GM04503 (cell line): ENCODE data around the gene NAALADL2.

Experiments
- DNase-seq: peaks from one replicate; pipeline ENCODE4 v3.0.0-alpha.2; 2012; ENCODE audit warnings: low read depth

NAALADL2 gene

GRCh38 chr3:174891524-174892203 is 32.5 kb downstream of the NAALADL2 start:
- no peak for DNase-seq

- DNase-seq, result peak; percentile 2
Observed at GRCh38 chr3:174907027-174907426, 47.9 kb downstream of the NAALADL2 start.

- no peak for DNase-seq
Observed at GRCh38 chr3:174907628-174908407, 48.7 kb downstream of the NAALADL2 start.

GRCh38 chr3:174931473-174932353 is 72.6 kb downstream of the NAALADL2 start:
- no peak for DNase-seq

GRCh38 chr3:174936590-174936989 is 77.5 kb downstream of the NAALADL2 start:
- no peak for DNase-seq

GRCh38 chr3:174937478-174937877 is 78.3 kb downstream of the NAALADL2 start:
- no peak for DNase-seq

GRCh38 chr3:174938102-174938501 is 79.0 kb downstream of the NAALADL2 start:
- DNase-seq, result no peak

- no peak for DNase-seq
Observed at GRCh38 chr3:174940151-174940550, 81.0 kb downstream of the NAALADL2 start.

- DNase-seq, result no peak
Observed at GRCh38 chr3:174945276-174945675, 86.1 kb downstream of the NAALADL2 start.

- DNase-seq, result no peak
Observed at GRCh38 chr3:174945951-174946350, 86.8 kb downstream of the NAALADL2 start.

GRCh38 chr3:174949523-174949922 is 90.4 kb downstream of the NAALADL2 start:
- DNase-seq, result peak; percentile 93

- no peak for DNase-seq
Observed at GRCh38 chr3:174951034-174951433, 91.9 kb downstream of the NAALADL2 start.

GRCh38 chr3:174951498-174952005 is 92.4 kb downstream of the NAALADL2 start:
- DNase-seq, result no peak

GRCh38 chr3:174953068-174953467 is 93.9 kb downstream of the NAALADL2 start:
- no peak for DNase-seq

GRCh38 chr3:174955513-174956016 is 96.4 kb downstream of the NAALADL2 start:
- no peak for DNase-seq

- no peak for DNase-seq
Observed at GRCh38 chr3:174957081-174957480, 97.9 kb downstream of the NAALADL2 start.

- peak; percentile 70 for DNase-seq
Observed at GRCh38 chr3:174957551-174958001, 98.4 kb downstream of the NAALADL2 start.

- peak; percentile 70 for DNase-seq
Observed at GRCh38 chr3:174958671-174959328, 99.7 kb downstream of the NAALADL2 start.

GRCh38 chr3:174959556-174960065 is 100.5 kb downstream of the NAALADL2 start:
- DNase-seq, result no peak

GRCh38 chr3:174960898-174961297 is 101.8 kb downstream of the NAALADL2 start:
- no peak for DNase-seq

GRCh38 chr3:174973465-174973864 is 114.3 kb downstream of the NAALADL2 start:
- no peak for DNase-seq
